HepG2 (cell line): Measurements from ENCODE around the gene CD151. TPM values are rescaled to one million over a fixed set of nuclear protein-coding genes. Genes with fewer than 3 reads are reported as not detected.

ENCODE experiments used
- ARNTL ChIP-seq: sonication (generic); formaldehyde crosslinking; IDR thresholded peaks from 2 replicates; pipeline ENCODE4 v1.4.0; 2020; ENCODE audit warnings: mild to moderate bottlenecking, missing genetic modification reagents
- ELF1 ChIP-seq: sonication (generic); formaldehyde crosslinking; IDR thresholded peaks from 2 replicates; pipeline ENCODE4 v1.4.0; 2020; ENCODE audit warnings: missing genetic modification reagents
- GFI1 ChIP-seq: sonication (generic); formaldehyde crosslinking; IDR thresholded peaks from 2 replicates; pipeline ENCODE4 v1.5.0; 2020; ENCODE audit warnings: missing genetic modification reagents, mild to moderate bottlenecking, borderline replicate concordance
- NONO ChIP-seq, 2 experiments: fragments of 450-650 bp in 1 of 2; sonication (generic) in 1 of 2; formaldehyde crosslinking in 1 of 2; IDR thresholded peaks in 1 of 2; conservative IDR thresholded peaks in 1 of 2; 2 replicates each; pipeline versions ENCODE4 v1.6.1 to v1.8.0; 2017 to 2022; ENCODE audit warnings: mild to moderate bottlenecking in 1 of 2, missing genetic modification reagents in 1 of 2, moderate library complexity in 1 of 2
- PHF8 ChIP-seq: sonication (generic); formaldehyde crosslinking; IDR thresholded peaks from 2 replicates; pipeline ENCODE4 v1.5.0; 2020; ENCODE audit warnings: missing genetic modification reagents
- POLR2AphosphoS5 ChIP-seq: IDR thresholded peaks from 2 replicates; pipeline ENCODE4 v1.6.1; 2012; ENCODE audit warnings: low read depth, low read length
- ZBTB20 ChIP-seq: sonication (generic); formaldehyde crosslinking; IDR thresholded peaks from 2 replicates; pipeline ENCODE4 v1.8.1; 2023; ENCODE audit warnings: missing genetic modification reagents, low read depth, mild to moderate bottlenecking, borderline replicate concordance
- polyA plus RNA-seq, 8 experiments: library from polyadenylated mRNA; depleted of rRNA in 3 of 8; stranded (reverse) in 7 of 8; unstranded in 1 of 8; fragments of >200 nt; fragmentation: Illumina TruSeq in 4 of 8; extraction: Trizol in 4 of 8; gene quantifications; 2 replicates each; pipeline versions ENCODE4 v1.2.1 to v1.2.3, GENCODE V29; 2011 to 2016; ENCODE audit warnings: low read depth in 4 of 8, missing spikeins in 1 of 8, mixed read lengths in 1 of 8; ENCODE audit not compliant: insufficient read depth in 1 of 8
- total RNA-seq, 5 experiments: library from RNA; depleted of rRNA; stranded (reverse); fragments of >200 nt; fragmentation: Illumina TruSeq; extraction: Trizol; gene quantifications; 2 replicates each; pipeline ENCODE4 v1.2.3, GENCODE V29; 2016; ENCODE audit warnings: low read depth in 1 of 5
- TF ChIP-seq, protein P1 (sequence below): IDR thresholded peaks from 2 replicates; pipeline ENCODE4 v1.6.1; 2016
- TF ChIP-seq, protein P2 (sequence below): sonication (generic); formaldehyde crosslinking; IDR thresholded peaks from 2 replicates; pipeline ENCODE4 v1.5.1; 2020; ENCODE audit warnings: mild to moderate bottlenecking, missing genetic modification reagents, moderate library complexity
- TF ChIP-seq, protein P3 (sequence below): IDR thresholded peaks from 2 replicates; pipeline ENCODE4 v1.6.1; 2016
- TF ChIP-seq, protein P4 (sequence below): sonication (generic); formaldehyde crosslinking; IDR thresholded peaks from 2 replicates; pipeline ENCODE4 v1.5.0; 2020; ENCODE audit warnings: mild to moderate bottlenecking, missing genetic modification reagents, borderline replicate concordance
- TF ChIP-seq, protein P5 (sequence below): sonication (generic); formaldehyde crosslinking; conservative IDR thresholded peaks from 2 replicates; pipeline ENCODE4 v1.8.0; 2022; ENCODE audit warnings: low read depth, missing genetic modification reagents

Gene CD151
- total and polyA plus RNA-seq, 2 of the 13 experiments (the other 11 are each of a cell fraction or from before 2014, with no cell fraction given), result 125 to 197 TPM

DNA sequence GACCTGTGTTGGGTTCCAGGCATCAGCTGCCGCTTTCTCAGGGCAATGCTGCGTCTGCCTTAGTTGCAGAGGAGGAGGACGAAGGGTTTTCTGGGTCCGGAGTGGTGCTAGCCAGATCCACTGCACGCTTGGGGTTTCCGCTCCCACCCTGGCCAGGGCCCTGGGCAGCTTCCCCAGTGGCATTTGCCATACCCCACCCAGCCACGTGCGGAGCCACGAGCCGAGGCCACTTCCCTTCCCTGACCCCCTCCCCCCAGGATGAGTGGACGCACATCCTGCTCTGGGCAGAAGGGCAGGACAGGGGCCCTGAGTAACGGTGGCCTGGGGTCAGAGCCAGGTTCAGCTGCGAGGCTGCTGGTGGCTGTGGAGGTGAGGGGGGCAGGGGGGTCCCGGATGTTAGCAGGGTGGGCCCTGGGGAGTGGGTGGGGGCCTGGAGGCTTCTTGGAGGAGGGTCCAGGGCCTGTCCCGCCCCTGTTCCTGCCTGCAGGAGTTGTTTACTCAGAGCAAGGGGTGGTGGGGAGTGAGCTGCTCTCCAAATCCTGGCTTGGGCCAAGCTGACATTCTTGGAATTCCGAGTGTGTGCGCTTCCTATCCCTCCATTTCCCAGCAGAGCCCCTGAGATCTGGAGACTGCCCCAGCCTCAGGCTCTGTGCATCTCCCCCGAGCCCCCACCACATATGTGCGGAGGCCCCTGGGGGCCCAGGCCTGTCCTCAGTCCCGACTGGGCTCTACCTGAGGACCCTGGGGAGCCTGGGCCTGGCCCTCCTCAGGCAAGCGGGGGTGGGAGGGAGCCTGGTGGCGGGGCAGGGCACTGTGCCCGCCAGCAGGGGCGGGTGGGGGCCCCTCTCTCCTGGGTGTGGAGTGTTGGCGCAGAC lies 11.3 kb downstream of the CD151 start (continued):
- TF ChIP-seq POLR2AphosphoS5 (peak; percentile 49), ELF1 (CRISPR knock-in tag) (peak; percentile 45; the same call in 1 of the 2 replicates), PHF8 (CRISPR knock-in tag) (peak; percentile 31; the same call in 1 of the 2 replicates), ZBTB20 (CRISPR knock-in tag) (0 out of 2 replicates have a peak, but pooled peaks have one; percentile 50), GFI1 (peak; percentile 53; the same call in 1 of the 2 replicates), ARNTL (CRISPR knock-in tag) (peak; percentile 100), NONO (IDR thresholded peaks at IDR 0.05) (no peak), NONO (CRISPR knock-in tag; conservative IDR thresholded peaks at IDR 0.05) (peak; percentile 82; the same call in 1 of the 2 replicates)
- TF ChIP-seq, protein P1, sequence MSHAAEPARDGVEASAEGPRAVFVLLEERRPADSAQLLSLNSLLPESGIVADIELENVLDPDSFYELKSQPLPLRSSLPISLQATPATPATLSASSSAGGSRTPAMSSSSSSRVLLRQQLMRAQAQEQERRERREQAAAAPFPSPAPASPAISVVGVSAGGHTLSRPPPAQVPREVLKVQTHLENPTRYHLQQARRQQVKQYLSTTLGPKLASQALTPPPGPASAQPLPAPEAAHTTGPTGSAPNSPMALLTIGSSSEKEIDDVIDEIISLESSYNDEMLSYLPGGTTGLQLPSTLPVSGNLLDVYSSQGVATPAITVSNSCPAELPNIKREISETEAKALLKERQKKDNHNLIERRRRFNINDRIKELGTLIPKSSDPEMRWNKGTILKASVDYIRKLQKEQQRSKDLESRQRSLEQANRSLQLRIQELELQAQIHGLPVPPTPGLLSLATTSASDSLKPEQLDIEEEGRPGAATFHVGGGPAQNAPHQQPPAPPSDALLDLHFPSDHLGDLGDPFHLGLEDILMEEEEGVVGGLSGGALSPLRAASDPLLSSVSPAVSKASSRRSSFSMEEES (CRISPR knock-in tag), result peak; percentile 81
- TF ChIP-seq, protein P2, sequence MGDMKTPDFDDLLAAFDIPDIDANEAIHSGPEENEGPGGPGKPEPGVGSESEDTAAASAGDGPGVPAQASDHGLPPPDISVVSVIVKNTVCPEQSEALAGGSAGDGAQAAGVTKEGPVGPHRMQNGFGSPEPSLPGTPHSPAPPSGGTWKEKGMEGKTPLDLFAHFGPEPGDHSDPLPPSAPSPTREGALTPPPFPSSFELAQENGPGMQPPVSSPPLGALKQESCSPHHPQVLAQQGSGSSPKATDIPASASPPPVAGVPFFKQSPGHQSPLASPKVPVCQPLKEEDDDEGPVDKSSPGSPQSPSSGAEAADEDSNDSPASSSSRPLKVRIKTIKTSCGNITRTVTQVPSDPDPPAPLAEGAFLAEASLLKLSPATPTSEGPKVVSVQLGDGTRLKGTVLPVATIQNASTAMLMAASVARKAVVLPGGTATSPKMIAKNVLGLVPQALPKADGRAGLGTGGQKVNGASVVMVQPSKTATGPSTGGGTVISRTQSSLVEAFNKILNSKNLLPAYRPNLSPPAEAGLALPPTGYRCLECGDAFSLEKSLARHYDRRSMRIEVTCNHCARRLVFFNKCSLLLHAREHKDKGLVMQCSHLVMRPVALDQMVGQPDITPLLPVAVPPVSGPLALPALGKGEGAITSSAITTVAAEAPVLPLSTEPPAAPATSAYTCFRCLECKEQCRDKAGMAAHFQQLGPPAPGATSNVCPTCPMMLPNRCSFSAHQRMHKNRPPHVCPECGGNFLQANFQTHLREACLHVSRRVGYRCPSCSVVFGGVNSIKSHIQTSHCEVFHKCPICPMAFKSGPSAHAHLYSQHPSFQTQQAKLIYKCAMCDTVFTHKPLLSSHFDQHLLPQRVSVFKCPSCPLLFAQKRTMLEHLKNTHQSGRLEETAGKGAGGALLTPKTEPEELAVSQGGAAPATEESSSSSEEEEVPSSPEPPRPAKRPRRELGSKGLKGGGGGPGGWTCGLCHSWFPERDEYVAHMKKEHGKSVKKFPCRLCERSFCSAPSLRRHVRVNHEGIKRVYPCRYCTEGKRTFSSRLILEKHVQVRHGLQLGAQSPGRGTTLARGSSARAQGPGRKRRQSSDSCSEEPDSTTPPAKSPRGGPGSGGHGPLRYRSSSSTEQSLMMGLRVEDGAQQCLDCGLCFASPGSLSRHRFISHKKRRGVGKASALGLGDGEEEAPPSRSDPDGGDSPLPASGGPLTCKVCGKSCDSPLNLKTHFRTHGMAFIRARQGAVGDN, result peak; percentile 96
- TF ChIP-seq, protein P3, sequence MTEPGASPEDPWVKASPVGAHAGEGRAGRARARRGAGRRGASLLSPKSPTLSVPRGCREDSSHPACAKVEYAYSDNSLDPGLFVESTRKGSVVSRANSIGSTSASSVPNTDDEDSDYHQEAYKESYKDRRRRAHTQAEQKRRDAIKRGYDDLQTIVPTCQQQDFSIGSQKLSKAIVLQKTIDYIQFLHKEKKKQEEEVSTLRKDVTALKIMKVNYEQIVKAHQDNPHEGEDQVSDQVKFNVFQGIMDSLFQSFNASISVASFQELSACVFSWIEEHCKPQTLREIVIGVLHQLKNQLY, result peak; percentile 77
- TF ChIP-seq, protein P4, sequence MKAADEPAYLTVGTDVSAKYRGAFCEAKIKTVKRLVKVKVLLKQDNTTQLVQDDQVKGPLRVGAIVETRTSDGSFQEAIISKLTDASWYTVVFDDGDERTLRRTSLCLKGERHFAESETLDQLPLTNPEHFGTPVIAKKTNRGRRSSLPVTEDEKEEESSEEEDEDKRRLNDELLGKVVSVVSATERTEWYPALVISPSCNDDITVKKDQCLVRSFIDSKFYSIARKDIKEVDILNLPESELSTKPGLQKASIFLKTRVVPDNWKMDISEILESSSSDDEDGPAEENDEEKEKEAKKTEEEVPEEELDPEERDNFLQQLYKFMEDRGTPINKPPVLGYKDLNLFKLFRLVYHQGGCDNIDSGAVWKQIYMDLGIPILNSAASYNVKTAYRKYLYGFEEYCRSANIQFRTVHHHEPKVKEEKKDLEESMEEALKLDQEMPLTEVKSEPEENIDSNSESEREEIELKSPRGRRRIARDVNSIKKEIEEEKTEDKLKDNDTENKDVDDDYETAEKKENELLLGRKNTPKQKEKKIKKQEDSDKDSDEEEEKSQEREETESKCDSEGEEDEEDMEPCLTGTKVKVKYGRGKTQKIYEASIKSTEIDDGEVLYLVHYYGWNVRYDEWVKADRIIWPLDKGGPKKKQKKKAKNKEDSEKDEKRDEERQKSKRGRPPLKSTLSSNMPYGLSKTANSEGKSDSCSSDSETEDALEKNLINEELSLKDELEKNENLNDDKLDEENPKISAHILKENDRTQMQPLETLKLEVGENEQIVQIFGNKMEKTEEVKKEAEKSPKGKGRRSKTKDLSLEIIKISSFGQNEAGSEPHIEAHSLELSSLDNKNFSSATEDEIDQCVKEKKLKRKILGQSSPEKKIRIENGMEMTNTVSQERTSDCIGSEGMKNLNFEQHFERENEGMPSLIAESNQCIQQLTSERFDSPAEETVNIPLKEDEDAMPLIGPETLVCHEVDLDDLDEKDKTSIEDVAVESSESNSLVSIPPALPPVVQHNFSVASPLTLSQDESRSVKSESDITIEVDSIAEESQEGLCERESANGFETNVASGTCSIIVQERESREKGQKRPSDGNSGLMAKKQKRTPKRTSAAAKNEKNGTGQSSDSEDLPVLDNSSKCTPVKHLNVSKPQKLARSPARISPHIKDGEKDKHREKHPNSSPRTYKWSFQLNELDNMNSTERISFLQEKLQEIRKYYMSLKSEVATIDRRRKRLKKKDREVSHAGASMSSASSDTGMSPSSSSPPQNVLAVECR (CRISPR knock-in tag), result peak; percentile 55
- TF ChIP-seq, protein P5, sequence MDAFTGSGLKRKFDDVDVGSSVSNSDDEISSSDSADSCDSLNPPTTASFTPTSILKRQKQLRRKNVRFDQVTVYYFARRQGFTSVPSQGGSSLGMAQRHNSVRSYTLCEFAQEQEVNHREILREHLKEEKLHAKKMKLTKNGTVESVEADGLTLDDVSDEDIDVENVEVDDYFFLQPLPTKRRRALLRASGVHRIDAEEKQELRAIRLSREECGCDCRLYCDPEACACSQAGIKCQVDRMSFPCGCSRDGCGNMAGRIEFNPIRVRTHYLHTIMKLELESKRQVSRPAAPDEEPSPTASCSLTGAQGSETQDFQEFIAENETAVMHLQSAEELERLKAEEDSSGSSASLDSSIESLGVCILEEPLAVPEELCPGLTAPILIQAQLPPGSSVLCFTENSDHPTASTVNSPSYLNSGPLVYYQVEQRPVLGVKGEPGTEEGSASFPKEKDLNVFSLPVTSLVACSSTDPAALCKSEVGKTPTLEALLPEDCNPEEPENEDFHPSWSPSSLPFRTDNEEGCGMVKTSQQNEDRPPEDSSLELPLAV (CRISPR knock-in tag), result no peak
